ENCODE measurements around the gene SSBP3. TPM values are rescaled to one million over a fixed set of nuclear protein-coding genes. Genes with fewer than 3 reads are reported as not detected.

SSBP3 gene
- total and polyA plus RNA-seq, 2 donors from 2014 or later: 33.3 to 49.6 TPM

DNA sequence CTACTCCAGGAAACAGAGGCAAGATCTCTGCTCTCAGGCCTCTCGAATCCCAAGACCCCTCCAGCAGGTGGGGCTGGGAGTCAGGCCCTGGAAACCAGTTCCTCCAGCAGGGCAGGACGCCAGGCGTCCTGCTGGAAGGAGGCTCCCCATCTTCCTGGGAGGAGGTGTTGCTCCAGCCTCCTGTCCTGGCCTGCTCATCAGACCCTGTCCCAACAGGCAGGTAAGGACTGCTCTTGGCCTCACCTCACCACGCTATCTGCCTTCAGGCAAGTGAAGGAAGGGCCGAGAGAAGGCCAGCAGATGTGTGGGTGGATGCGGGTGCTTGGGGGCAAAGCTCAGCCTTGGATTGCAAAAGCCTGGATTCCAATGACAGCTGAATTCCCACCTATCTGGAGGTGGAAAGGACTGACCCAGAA lies 82.9 kb downstream of the SSBP3 start:
- no peak overlapping the region for H3K9ac ChIP-seq (ENCODE audit: low read length in 3 of 3)
- H3K27ac ChIP-seq (ENCODE audit: low read depth in 2 of 2, low read length in 2 of 2): no peak overlapping the region
- no peak overlapping the region for H3K4me3 ChIP-seq (ENCODE audit: low read length in 3 of 3)
- intact Hi-C loops (cut with DNase I): no loop called here
- H3K27me3 ChIP-seq (ENCODE audit: control insufficient read depth, insufficient read depth, low read length): no peaks in the 10 kb centered on the region
- TF ChIP-seq, protein P1, sequence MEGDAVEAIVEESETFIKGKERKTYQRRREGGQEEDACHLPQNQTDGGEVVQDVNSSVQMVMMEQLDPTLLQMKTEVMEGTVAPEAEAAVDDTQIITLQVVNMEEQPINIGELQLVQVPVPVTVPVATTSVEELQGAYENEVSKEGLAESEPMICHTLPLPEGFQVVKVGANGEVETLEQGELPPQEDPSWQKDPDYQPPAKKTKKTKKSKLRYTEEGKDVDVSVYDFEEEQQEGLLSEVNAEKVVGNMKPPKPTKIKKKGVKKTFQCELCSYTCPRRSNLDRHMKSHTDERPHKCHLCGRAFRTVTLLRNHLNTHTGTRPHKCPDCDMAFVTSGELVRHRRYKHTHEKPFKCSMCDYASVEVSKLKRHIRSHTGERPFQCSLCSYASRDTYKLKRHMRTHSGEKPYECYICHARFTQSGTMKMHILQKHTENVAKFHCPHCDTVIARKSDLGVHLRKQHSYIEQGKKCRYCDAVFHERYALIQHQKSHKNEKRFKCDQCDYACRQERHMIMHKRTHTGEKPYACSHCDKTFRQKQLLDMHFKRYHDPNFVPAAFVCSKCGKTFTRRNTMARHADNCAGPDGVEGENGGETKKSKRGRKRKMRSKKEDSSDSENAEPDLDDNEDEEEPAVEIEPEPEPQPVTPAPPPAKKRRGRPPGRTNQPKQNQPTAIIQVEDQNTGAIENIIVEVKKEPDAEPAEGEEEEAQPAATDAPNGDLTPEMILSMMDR (IDR thresholded peaks at IDR 0.05; ENCODE audit: borderline replicate concordance, extremely low read depth, insufficient read depth): no peak
- H3K4me1 ChIP-seq (ENCODE audit: control insufficient read depth in 2 of 3, insufficient read depth in 2 of 3, low read depth in 1 of 3, low read length in 3 of 3): peaks cover 6 to 31% (median 11%) of the 10 kb centered on the region in 3 donors
- FAIRE-seq (no peak), DNase-seq (peak in 1 of 5 donors; percentile 42)
- no peaks in the 10 kb centered on the region for H3K36me3 ChIP-seq (ENCODE audit: control insufficient read depth in 2 of 3, insufficient read depth in 3 of 3, low read length in 3 of 3)
- H3K9me3 ChIP-seq (ENCODE audit: control insufficient read depth in 2 of 3, insufficient read depth in 1 of 3, low read length in 3 of 3): no peaks in the 10 kb centered on the region

DNA sequence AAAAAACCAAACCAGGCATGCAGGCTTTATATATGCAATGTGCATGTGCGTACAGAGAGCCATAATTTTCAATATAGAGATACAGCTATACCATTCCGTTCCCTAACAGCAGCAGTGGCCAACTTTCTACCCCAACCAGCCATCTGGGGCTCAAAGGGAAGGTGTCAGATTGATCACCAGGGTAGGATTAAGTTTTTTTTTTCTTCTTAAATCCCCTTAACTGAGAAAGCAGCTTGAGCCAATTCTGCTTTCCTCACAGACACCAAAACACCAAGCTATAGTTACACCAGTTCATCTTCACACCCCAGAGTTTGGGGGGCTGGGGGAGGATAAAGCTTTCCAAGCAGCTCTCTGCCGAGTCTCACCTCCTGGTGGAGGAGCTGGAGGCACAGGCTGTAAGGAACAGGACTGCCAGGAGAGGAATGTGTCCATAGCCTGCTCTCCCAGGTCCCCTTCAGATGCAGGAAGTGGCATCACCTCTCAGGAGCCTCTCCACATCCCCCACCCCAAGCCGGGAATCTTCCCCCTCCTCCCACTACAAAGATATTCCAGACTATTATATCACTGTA lies 87.9 kb downstream of the SSBP3 start:
- no peaks in the 10 kb centered on the region for H3K9me3 ChIP-seq (ENCODE audit: control insufficient read depth in 2 of 3, insufficient read depth in 1 of 3, low read length in 3 of 3)
- H3K4me1 ChIP-seq (ENCODE audit: control insufficient read depth in 2 of 3, insufficient read depth in 2 of 3, low read depth in 1 of 3, low read length in 3 of 3): peaks cover 0 to 14% (median 7%) of the 10 kb centered on the region in 3 donors
- TF ChIP-seq, protein P1 (IDR thresholded peaks at IDR 0.05; ENCODE audit: borderline replicate concordance, extremely low read depth, insufficient read depth): no peak
- no peaks in the 10 kb centered on the region for H3K27me3 ChIP-seq (ENCODE audit: control insufficient read depth, insufficient read depth, low read length)
- H3K36me3 ChIP-seq (ENCODE audit: control insufficient read depth in 2 of 3, insufficient read depth in 3 of 3, low read length in 3 of 3): no peaks in the 10 kb centered on the region
- H3K4me3 ChIP-seq (ENCODE audit: low read length in 3 of 3): no peak overlapping the region
- intact Hi-C loops (cut with DNase I): no loop called here
- FAIRE-seq: no peak
- H3K27ac ChIP-seq (ENCODE audit: low read depth in 2 of 2, low read length in 2 of 2): no peak overlapping the region
- DNase-seq: no peak
- no peak overlapping the region for H3K9ac ChIP-seq (ENCODE audit: low read length in 3 of 3)

DNA sequence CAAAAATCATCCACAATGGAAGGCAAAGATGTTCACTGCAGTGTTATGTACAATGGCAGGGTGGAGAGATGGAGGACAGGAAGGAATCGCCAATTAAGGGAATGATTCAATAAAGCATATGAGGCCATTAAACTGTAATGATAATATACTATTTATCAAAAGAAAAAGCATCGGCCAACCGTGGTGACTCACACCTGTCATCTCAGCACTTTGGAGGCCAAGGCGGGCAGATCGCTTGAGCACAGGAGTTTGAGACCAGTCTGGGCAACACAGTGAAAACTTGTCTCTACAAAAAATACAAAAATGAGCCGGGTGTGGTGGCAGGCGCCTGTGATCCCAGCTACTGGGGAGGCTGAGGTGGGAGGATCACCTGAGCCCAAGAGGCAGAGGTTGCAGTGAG lies 89.1 kb downstream of the SSBP3 start:
- Histone ChIP-seq H3K36me3 (ENCODE audit: control insufficient read depth in 2 of 3, insufficient read depth in 3 of 3, low read length in 3 of 3) (no peaks in the 10 kb centered on the region), H3K4me3 (ENCODE audit: low read length in 3 of 3) (no peak overlapping the region), H3K4me1 (ENCODE audit: control insufficient read depth in 2 of 3, insufficient read depth in 2 of 3, low read depth in 1 of 3, low read length in 3 of 3) (peaks cover 0 to 13% (median 12%) of the 10 kb centered on the region in 3 donors), H3K9me3 (ENCODE audit: control insufficient read depth in 2 of 3, insufficient read depth in 1 of 3, low read length in 3 of 3) (no peaks in the 10 kb centered on the region), H3K27me3 (ENCODE audit: control insufficient read depth, insufficient read depth, low read length) (no peaks in the 10 kb centered on the region), H3K27ac (ENCODE audit: low read depth in 2 of 2, low read length in 2 of 2) (no peak overlapping the region), H3K9ac (ENCODE audit: low read length in 3 of 3) (no peak overlapping the region)
- no peak for DNase-seq
- TF ChIP-seq, protein P1 (IDR thresholded peaks at IDR 0.05; ENCODE audit: borderline replicate concordance, extremely low read depth, insufficient read depth): no peak
- intact Hi-C loops (cut with DNase I): no loop called here
- FAIRE-seq: no peak

DNA sequence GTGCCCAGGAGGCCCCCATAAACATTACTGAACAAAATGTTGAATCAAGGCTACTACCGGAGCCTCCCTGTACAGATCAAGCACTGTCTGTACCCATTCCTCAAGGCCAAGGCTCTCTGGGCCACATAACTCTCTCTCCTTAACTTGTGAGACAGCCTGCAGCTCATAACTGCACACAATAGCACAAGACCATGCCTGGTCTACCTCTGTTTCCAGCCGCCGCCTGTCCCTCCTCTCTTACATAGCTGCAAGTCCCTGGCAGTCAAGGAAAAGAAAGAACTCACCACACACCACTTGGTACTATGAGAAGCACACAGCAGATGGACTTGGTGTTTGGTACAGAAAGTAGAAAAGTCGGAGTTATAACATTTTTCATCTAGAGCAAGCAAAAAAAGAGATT lies 91.1 kb downstream of the SSBP3 start:
- Histone ChIP-seq H3K9me3 (ENCODE audit: control insufficient read depth in 2 of 3, insufficient read depth in 1 of 3, low read length in 3 of 3) (no peaks in the 10 kb centered on the region), H3K36me3 (ENCODE audit: control insufficient read depth in 2 of 3, insufficient read depth in 3 of 3, low read length in 3 of 3) (no peaks in the 10 kb centered on the region), H3K27me3 (ENCODE audit: control insufficient read depth, insufficient read depth, low read length) (no peaks in the 10 kb centered on the region), H3K4me1 (ENCODE audit: control insufficient read depth in 2 of 3, insufficient read depth in 2 of 3, low read depth in 1 of 3, low read length in 3 of 3) (peaks cover 0 to 13% (median 10%) of the 10 kb centered on the region in 3 donors), H3K9ac (ENCODE audit: low read length in 3 of 3) (no peak overlapping the region), H3K4me3 (ENCODE audit: low read length in 3 of 3) (no peak overlapping the region), H3K27ac (ENCODE audit: low read depth in 2 of 2, low read length in 2 of 2) (no peak overlapping the region)
- TF ChIP-seq, protein P1 (IDR thresholded peaks at IDR 0.05; ENCODE audit: borderline replicate concordance, extremely low read depth, insufficient read depth): no peak
- DNase-seq (no peak), FAIRE-seq (no peak)
- intact Hi-C loops (cut with DNase I): no loop called here
